Gastrocnemius medialis (tissue), 4 donors: ENCODE measurements around the gene FABP7.

ENCODE experiments used
- POLR2A ChIP-seq, 2 donors: fragments of 450-650 bp; IDR thresholded peaks; one replicate each; pipeline ENCODE4 v1.6.1; 2017; ENCODE audit warnings: antibody characterized with exemption in 2 of 2, mild to moderate bottlenecking in 2 of 2, moderate library complexity in 2 of 2
- TF ChIP-seq, protein P1 (sequence below), 5 experiments: fragments of 450-650 bp in 3 of 5; fragments of 200-600 bp in 2 of 5; sonication (generic) in 2 of 5; IDR thresholded peaks in 4 of 5; conservative IDR thresholded peaks in 1 of 5; 1 replicate in 4 of 5; 2 replicates in 1 of 5; pipeline ENCODE4 v1.5.1; 2016 to 2019; ENCODE audit warnings: antibody characterized with exemption in 5 of 5, mild to moderate bottlenecking in 3 of 5, moderate library complexity in 3 of 5

DNA sequence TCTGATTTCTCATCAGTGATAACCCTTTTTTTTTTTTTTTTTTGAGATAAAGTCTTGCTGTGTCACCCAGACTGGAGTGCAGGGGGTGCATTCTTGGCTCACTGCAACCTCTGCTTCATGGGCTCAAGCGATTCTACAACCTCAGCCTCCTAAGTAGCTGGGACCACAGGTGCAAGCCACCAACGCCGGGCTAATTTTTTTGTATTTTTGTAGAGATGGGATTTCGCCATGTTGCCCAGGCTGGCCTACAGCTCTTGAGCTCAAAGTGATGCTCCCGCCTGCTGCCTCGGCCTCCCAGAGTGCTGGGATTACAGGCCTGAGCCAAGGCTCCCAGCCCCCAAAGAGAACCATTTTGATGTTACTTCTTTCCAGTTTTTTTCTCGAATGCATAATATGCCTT lies 2.2 kb downstream of the FABP7 start:
- no peak for TF ChIP-seq POLR2A (IDR thresholded peaks at IDR 0.05)
- TF ChIP-seq, protein P1, sequence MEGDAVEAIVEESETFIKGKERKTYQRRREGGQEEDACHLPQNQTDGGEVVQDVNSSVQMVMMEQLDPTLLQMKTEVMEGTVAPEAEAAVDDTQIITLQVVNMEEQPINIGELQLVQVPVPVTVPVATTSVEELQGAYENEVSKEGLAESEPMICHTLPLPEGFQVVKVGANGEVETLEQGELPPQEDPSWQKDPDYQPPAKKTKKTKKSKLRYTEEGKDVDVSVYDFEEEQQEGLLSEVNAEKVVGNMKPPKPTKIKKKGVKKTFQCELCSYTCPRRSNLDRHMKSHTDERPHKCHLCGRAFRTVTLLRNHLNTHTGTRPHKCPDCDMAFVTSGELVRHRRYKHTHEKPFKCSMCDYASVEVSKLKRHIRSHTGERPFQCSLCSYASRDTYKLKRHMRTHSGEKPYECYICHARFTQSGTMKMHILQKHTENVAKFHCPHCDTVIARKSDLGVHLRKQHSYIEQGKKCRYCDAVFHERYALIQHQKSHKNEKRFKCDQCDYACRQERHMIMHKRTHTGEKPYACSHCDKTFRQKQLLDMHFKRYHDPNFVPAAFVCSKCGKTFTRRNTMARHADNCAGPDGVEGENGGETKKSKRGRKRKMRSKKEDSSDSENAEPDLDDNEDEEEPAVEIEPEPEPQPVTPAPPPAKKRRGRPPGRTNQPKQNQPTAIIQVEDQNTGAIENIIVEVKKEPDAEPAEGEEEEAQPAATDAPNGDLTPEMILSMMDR (IDR thresholded peaks at IDR 0.05 in 4 of 5, conservative IDR thresholded peaks at IDR 0.05 in 1 of 5), result no peak
